ENCODE data around the gene ASB2.

The ASB2 gene

GRCh38 chr14:93998871-93999403 lies 22.6 kb upstream of the ASB2 start:
- TF ChIP-seq, protein P1, sequence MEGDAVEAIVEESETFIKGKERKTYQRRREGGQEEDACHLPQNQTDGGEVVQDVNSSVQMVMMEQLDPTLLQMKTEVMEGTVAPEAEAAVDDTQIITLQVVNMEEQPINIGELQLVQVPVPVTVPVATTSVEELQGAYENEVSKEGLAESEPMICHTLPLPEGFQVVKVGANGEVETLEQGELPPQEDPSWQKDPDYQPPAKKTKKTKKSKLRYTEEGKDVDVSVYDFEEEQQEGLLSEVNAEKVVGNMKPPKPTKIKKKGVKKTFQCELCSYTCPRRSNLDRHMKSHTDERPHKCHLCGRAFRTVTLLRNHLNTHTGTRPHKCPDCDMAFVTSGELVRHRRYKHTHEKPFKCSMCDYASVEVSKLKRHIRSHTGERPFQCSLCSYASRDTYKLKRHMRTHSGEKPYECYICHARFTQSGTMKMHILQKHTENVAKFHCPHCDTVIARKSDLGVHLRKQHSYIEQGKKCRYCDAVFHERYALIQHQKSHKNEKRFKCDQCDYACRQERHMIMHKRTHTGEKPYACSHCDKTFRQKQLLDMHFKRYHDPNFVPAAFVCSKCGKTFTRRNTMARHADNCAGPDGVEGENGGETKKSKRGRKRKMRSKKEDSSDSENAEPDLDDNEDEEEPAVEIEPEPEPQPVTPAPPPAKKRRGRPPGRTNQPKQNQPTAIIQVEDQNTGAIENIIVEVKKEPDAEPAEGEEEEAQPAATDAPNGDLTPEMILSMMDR (IDR thresholded peaks at IDR 0.05; ENCODE audit: low read depth, low read length), result no peak
- no peak for DNase-seq
- no peaks in the 10 kb centered on the region for H3K27me3 ChIP-seq
- no peaks in the 10 kb centered on the region for H3K9me3 ChIP-seq
- H3K36me3 ChIP-seq, result no peaks in the 10 kb centered on the region
- no peaks in the 10 kb centered on the region for H3K4me1 ChIP-seq
- H3K4me3 ChIP-seq (ENCODE audit: low read depth, low read length), result no peak overlapping the region

GRCh38 chr14:93997916-93998870 lies 21.8 kb upstream of the ASB2 start:
- Histone ChIP-seq H3K4me1 (no peaks in the 10 kb centered on the region), H3K36me3 (no peaks in the 10 kb centered on the region), H3K27me3 (no peaks in the 10 kb centered on the region), H3K4me3 (ENCODE audit: low read depth, low read length) (no peak overlapping the region), H3K9me3 (no peaks in the 10 kb centered on the region)
- TF ChIP-seq, protein P1 (IDR thresholded peaks at IDR 0.05; ENCODE audit: low read depth, low read length), result no peak
- DNase-seq, result no peak

- TF ChIP-seq, protein P1 (IDR thresholded peaks at IDR 0.05; ENCODE audit: low read depth, low read length), result no peak
- Histone ChIP-seq H3K36me3 (no peaks in the 10 kb centered on the region), H3K4me3 (ENCODE audit: low read depth, low read length) (no peak within 1 kb of the TSS), H3K27me3 (no peaks in the 10 kb centered on the region), H3K4me1 (no peaks in the 10 kb centered on the region), H3K9me3 (no peaks in the 10 kb centered on the region)
- no peak for DNase-seq
These were observed 20.7 kb upstream of the ASB2 start, which contains the start of gene CCDC197 for GRCh38 chr14:93997082-93997481. Gene CCDC197 (plus strand): TSS chr14:93997301. CDS start chr14:93998132, 831 bp downstream.

DNA sequence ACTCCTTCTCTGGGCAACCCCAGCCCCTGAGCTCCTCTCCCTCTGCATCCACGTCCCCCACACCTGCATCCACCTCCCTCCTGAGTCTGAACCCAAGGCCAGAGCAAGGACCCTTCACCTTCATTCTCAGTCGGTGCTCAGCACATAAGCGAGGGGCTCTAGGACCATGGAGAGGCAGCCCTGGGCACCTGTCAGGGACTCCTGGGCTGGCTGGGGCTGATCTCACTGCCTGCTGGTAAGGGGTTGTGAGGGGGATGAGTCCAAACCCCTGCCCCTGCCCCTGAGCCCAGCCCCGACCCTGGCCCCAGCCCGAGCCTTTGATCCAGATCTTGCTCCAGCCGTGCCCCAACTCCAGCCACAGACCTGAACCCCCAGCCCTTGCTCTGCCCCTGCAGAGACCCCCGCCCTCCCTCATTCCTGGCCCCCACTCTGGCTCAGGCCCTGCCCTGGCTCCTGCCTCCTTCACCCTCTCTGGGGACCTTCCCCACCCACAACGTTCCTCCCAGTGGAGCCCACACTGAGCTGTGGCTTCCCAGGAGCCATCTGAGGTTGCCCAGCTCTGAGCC lies 19.8 kb upstream of the ASB2 start:
- Histone ChIP-seq H3K27me3 (no peaks in the 10 kb centered on the region), H3K4me1 (no peaks in the 10 kb centered on the region), H3K36me3 (no peaks in the 10 kb centered on the region), H3K4me3 (ENCODE audit: low read depth, low read length) (no peak overlapping the region), H3K9me3 (no peaks in the 10 kb centered on the region)
- TF ChIP-seq, protein P1 (IDR thresholded peaks at IDR 0.05; ENCODE audit: low read depth, low read length), result no peak
- DNase-seq, result no peak

DNA sequence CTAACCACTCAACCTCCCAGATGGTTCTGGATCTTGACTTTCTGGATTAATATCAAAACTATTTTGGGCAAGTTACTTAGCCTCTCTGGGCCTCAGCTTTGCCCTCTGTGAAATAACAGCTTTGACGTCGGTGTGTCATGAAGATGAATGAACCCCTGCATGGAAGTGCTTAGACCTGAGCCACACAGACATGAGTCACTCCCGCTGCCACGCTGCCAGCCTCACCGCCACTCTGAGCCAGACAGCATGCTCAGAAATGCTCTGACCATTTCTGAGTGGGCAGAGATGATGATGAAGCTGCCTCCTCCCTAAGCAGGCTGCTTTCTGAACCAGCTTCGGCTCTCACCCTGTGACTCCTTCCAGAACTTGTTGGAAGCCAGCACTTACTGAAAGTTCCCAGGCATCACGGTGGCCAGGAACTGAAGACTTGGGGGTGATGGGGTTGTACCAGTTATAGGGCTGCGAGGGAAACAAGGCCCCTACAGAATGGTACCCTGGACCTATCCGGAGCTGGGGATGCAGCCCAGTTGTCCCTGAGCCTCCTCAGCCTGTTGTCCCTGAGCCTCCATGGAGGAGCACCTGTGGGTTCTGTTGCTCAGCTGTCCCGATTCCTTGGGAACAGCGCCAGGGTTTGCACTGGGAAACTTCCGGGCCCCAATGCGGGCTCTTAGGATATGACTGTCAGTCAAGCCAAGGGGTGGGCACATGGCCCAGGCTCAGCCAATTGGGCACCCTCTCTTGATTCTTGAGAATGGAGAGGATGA lies 18.7 kb upstream of the ASB2 start:
- no peaks in the 10 kb centered on the region for H3K36me3 ChIP-seq
- DNase-seq, result no peak
- no peak overlapping the region for H3K4me3 ChIP-seq (ENCODE audit: low read depth, low read length)
- H3K4me1 ChIP-seq, result no peaks in the 10 kb centered on the region
- no peaks in the 10 kb centered on the region for H3K9me3 ChIP-seq
- H3K27me3 ChIP-seq, result no peaks in the 10 kb centered on the region
- TF ChIP-seq, protein P1 (IDR thresholded peaks at IDR 0.05; ENCODE audit: low read depth, low read length), result no peak
